ENCODE results near the gene MARCO.

- TF ChIP-seq CTCF (IDR thresholded peaks at IDR 0.05) (no peak), YY1 (IDR thresholded peaks at IDR 0.05; ENCODE audit: low read depth) (no peak), EP300 (IDR thresholded peaks at IDR 0.05; ENCODE audit: borderline replicate concordance in 1 of 2, low read depth in 1 of 2, low read length in 1 of 2) (no peak), TCF12 (IDR thresholded peaks at IDR 0.05) (no peak), MAX (IDR thresholded peaks at IDR 0.05; ENCODE audit: low read depth) (no peak), FOXJ3 (CRISPR knock-in tag; IDR thresholded peaks at IDR 0.05) (no peak), JUND (IDR thresholded peaks at IDR 0.05) (no peak), PBX3 (IDR thresholded peaks at IDR 0.05) (no peak), SIN3A (IDR thresholded peaks at IDR 0.05; ENCODE audit: borderline replicate concordance, low read depth, low read length) (no peak)
- TF ChIP-seq, protein P1, sequence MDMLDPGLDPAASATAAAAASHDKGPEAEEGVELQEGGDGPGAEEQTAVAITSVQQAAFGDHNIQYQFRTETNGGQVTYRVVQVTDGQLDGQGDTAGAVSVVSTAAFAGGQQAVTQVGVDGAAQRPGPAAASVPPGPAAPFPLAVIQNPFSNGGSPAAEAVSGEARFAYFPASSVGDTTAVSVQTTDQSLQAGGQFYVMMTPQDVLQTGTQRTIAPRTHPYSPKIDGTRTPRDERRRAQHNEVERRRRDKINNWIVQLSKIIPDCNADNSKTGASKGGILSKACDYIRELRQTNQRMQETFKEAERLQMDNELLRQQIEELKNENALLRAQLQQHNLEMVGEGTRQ (IDR thresholded peaks at IDR 0.05; ENCODE audit: borderline replicate concordance, low read depth, low read length), result no peak
Measured at GRCh38 chr2:118903551-118904479, 38.2 kb upstream of the MARCO start.

Measured in SK-N-SH (cell line).